ENCODE data around the gene SUN1. TPM values are rescaled to one million over a fixed set of nuclear protein-coding genes. Genes with fewer than 3 reads are reported as not detected.

The SUN1 gene
- total and polyA plus RNA-seq, 2 of the 8 experiments (the other 6 are each of a cell fraction or from before 2014, with no cell fraction given), result 108 to 158 TPM

DNA sequence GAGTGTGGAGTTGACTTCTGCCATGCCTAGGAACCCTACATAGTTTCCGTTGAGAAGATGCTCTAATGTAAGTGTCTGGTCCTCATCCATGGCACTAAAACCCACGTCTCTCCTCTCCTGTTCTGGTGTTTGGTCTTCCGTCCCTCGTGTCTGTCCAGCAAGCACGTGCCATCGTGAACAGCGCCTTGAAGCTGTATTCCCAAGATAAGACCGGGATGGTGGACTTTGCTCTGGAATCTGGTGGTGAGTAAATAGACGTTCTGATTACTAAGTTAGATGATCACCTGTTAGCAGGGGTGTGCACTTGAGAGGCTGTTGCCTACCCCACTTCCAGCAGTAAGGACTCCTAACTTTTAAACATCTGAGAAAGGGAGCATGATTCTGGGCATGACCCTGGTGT, 28.9 kb downstream of the SUN1 start:
- H2BK20ac ChIP-seq (ENCODE audit: low read length), result no peak overlapping the region
- H3K23me2 ChIP-seq (ENCODE audit: low read depth, low read length), result no peaks in the 10 kb centered on the region
- POLR2A ChIA-PET (ENCODE audit: partially characterized antibody), result no interaction called here
- H3K56ac ChIP-seq (replicated peaks; ENCODE audit: insufficient read length, low read depth, low read length), result no peak overlapping the region
- H3K23ac ChIP-seq (ENCODE audit: insufficient read length), result no peak overlapping the region
- no peak overlapping the region for H3K14ac ChIP-seq (ENCODE audit: insufficient read length)
- H4K20me1 ChIP-seq (replicated peaks in 1 of 2; ENCODE audit: control insufficient read depth in 1 of 2, insufficient read depth in 2 of 2, low read length in 2 of 2), result peaks cover 0 to 16% of the 10 kb centered on the region in 2 experiments
- H3K27me3 ChIP-seq (replicated peaks in 1 of 4; ENCODE audit: control insufficient read depth in 3 of 4, extremely low read depth in 1 of 4, insufficient read depth in 3 of 4, low read length in 3 of 4), result no peaks in the 10 kb centered on the region
- TF ChIP-seq SP1 (IDR thresholded peaks at IDR 0.05; ENCODE audit: low read depth, low read length), result no peak
- TF ChIP-seq SRF (IDR thresholded peaks at IDR 0.05; ENCODE audit: low read depth, low read length), result no peak
- no peak for TF ChIP-seq KDM5A (IDR thresholded peaks at IDR 0.05; ENCODE audit: low read length)
- TF ChIP-seq, protein P1, sequence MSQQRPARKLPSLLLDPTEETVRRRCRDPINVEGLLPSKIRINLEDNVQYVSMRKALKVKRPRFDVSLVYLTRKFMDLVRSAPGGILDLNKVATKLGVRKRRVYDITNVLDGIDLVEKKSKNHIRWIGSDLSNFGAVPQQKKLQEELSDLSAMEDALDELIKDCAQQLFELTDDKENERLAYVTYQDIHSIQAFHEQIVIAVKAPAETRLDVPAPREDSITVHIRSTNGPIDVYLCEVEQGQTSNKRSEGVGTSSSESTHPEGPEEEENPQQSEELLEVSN (IDR thresholded peaks at IDR 0.05), result no peak
- no peak for TF ChIP-seq CHD1 (IDR thresholded peaks at IDR 0.05; ENCODE audit: low read depth, low read length)
- TF ChIP-seq TCF12 (IDR thresholded peaks at IDR 0.05; ENCODE audit: low read depth, low read length), result no peak
- no peak for TF ChIP-seq ASH2L (IDR thresholded peaks at IDR 0.05; ENCODE audit: low read length)
- no peak for TF ChIP-seq RXRA (IDR thresholded peaks at IDR 0.05; ENCODE audit: insufficient read depth, low read depth, low read length)
- H3K27ac ChIP-seq (ENCODE audit: low read depth, low read length), result no peak overlapping the region
- no peaks in the 10 kb centered on the region; the same call in 1 of the 2 replicates for H3K79me1 ChIP-seq (ENCODE audit: low read depth, low read length)
- H3K36me3 ChIP-seq (ENCODE audit: control insufficient read depth in 2 of 4, insufficient read depth in 4 of 4, low read length in 3 of 4), result peaks cover 28 to 70% (median 62%) of the 10 kb centered on the region in 4 experiments
- no peak overlapping the region for H2BK15ac ChIP-seq (ENCODE audit: low read length)
- no peak overlapping the region for H3K9ac ChIP-seq (replicated peaks in 1 of 4; ENCODE audit: extremely low read depth in 1 of 4, low read depth in 3 of 4, low read length in 3 of 4)
- H3K9me3 ChIP-seq (ENCODE audit: insufficient read depth in 2 of 2, low read depth in 1 of 2, low read length in 1 of 2), result no peaks in the 10 kb centered on the region
- no peak for FAIRE-seq
- H3K79me2 ChIP-seq (ENCODE audit: control insufficient read depth in 1 of 2, insufficient read depth in 2 of 2, low read length in 2 of 2), result no peaks in the 10 kb centered on the region
- H4K5ac ChIP-seq (ENCODE audit: insufficient read length, low read depth, low read length), result no peak overlapping the region
- no peaks in the 10 kb centered on the region for H3K4me1 ChIP-seq (replicated peaks in 1 of 4; ENCODE audit: control insufficient read depth in 3 of 4, insufficient read depth in 4 of 4, low read length in 3 of 4)
- DNase-seq (ENCODE audit: low read depth in 1 of 2, low spot score in 2 of 2), result no peak
- H3K4me3 ChIP-seq (ENCODE audit: extremely low read depth in 1 of 4, insufficient read depth in 2 of 4, low read depth in 3 of 4, low read length in 4 of 4), result no peak overlapping the region
- no peak overlapping the region for H4K91ac ChIP-seq (replicated peaks; ENCODE audit: insufficient read length, low read length)
- H2AFZ ChIP-seq (ENCODE audit: low read length), result no peak overlapping the region
- H3K4me2 ChIP-seq (ENCODE audit: insufficient read depth in 1 of 2, low read depth in 2 of 2, low read length in 2 of 2), result no peak overlapping the region
- no peak overlapping the region for H3K4ac ChIP-seq (replicated peaks; ENCODE audit: insufficient read length, low read depth, low read length)
- no peak overlapping the region for H2BK120ac ChIP-seq (replicated peaks; ENCODE audit: low read depth, low read length)
- no peak overlapping the region for H3K18ac ChIP-seq (ENCODE audit: extremely low read depth, low read length)
- no peak overlapping the region for H4K8ac ChIP-seq (ENCODE audit: extremely low read depth, insufficient read depth, low read length)
- CTCF ChIA-PET (ENCODE audit: partially characterized antibody), result no interaction called here
- 91% methylated on average over 9 of the region's 9 CpGs; no CpG with 5 or more reads in 1 of the 2 experiments for WGBS, 2 experiments (ENCODE audit: extremely low coverage in 1 of 2, insufficient coverage in 1 of 2, insufficient read length in 1 of 2, insufficient replicate concordance in 2 of 2, low coverage in 1 of 2, low lambda C conversion rate in 2 of 2, missing lambda C conversion rate in 1 of 2)
- H2BK12ac ChIP-seq (ENCODE audit: low read depth, low read length), result no peak overlapping the region
- no peak overlapping the region for H2BK5ac ChIP-seq (ENCODE audit: low read depth, low read length)
- H2AK5ac ChIP-seq (ENCODE audit: low read depth, low read length), result no peak overlapping the region
